Lung (tissue), 12 donors: ENCODE results near the gene MT1M. TPM values are rescaled to one million over a fixed set of nuclear protein-coding genes. Genes with fewer than 3 reads are reported as not detected.

ENCODE experiments used
- ATAC-seq: fragments of 200-7000 bp; cut with Tn5 transposase; one replicate; pipeline ENCODE4 v1.9.1; 2020; ENCODE audit warnings: moderate number of reproducible peaks; ENCODE audit not compliant: insufficient read depth, low FRiP score
- DNase-seq, 3 donors: peaks; one replicate each; pipeline ENCODE4 v3.0.0-alpha.2; 2013 to 2017
- H3K27ac ChIP-seq, 2 donors: one replicate each; pipeline ENCODE4 v1.5.1; 2013; ENCODE audit warnings: mild to moderate bottlenecking in 2 of 2, moderate library complexity in 2 of 2, control low read depth in 1 of 2, inconsistent platforms in 1 of 2, low read depth in 1 of 2, low read length in 1 of 2
- H3K27me3 ChIP-seq, 3 donors: one replicate each; pipeline ENCODE4 v1.5.1; 2013; ENCODE audit warnings: low read length in 2 of 3; ENCODE audit not compliant: control insufficient read depth in 3 of 3, insufficient read depth in 3 of 3
- H3K36me3 ChIP-seq, 4 donors: one replicate each; pipeline ENCODE4 v1.5.1; 2013; ENCODE audit warnings: low read length in 4 of 4, mild to moderate bottlenecking in 1 of 4, moderate library complexity in 1 of 4; ENCODE audit not compliant: control insufficient read depth in 4 of 4, insufficient read depth in 4 of 4
- H3K4me1 ChIP-seq, 5 donors: one replicate each; pipeline ENCODE4 v1.5.1; 2013; ENCODE audit warnings: low read length in 5 of 5, mild to moderate bottlenecking in 2 of 5, moderate library complexity in 1 of 5; ENCODE audit not compliant: control insufficient read depth in 5 of 5, insufficient read depth in 5 of 5
- H3K4me3 ChIP-seq: one replicate; pipeline ENCODE4 v1.5.1; 2013; ENCODE audit warnings: mild to moderate bottlenecking, control low read depth, moderate library complexity
- H3K9ac ChIP-seq, 2 donors: one replicate each; pipeline ENCODE4 v1.5.1; 2013; ENCODE audit warnings: low read length in 2 of 2, control low read depth in 1 of 2; ENCODE audit not compliant: insufficient read depth in 1 of 2
- H3K9me3 ChIP-seq, 4 donors: one replicate each; pipeline ENCODE4 v1.5.1; 2013; ENCODE audit warnings: low read length in 3 of 4, mild to moderate bottlenecking in 1 of 4, moderate library complexity in 1 of 4; ENCODE audit not compliant: control insufficient read depth in 4 of 4, insufficient read depth in 3 of 4
- WGBS, 2 donors: extraction: QIAGEN DNeasy Blood & Tissue Kit; methylation state at CpG; one replicate each; pipeline ENCODE4 v1.1.7; 2013; 5-methylcytosine and 5-hydroxymethylcytosine counted together
- polyA plus RNA-seq, 2 donors: library from polyadenylated mRNA; stranded (reverse); fragments of 200-250 nt; gene quantifications; one replicate each; pipeline ENCODE4 v1.2.1, GENCODE V29; 2013
- total RNA-seq, 2 donors: library from RNA; depleted of rRNA in 1 of 2; stranded (reverse); fragments of >200 nt in 1 of 2; gene quantifications; one replicate each; pipeline ENCODE4 v1.2.1, GENCODE V29; 2014 to 2021
- TF ChIP-seq, protein P1 (sequence below): IDR thresholded peaks from 2 replicates; pipeline ENCODE4 v1.5.1; 2012; ENCODE audit warnings: mild to moderate bottlenecking; ENCODE audit errors: control extremely low read depth, extremely low read depth
- donor health status: control.
- donor health status: control.
- donor health status: Bipolar disorder and iron deficiency.
- donor health status: healthy.
- donor health status: DM: yes; HTN: yes; CAD: no.

The MT1M gene
- total and polyA plus RNA-seq, 4 donors = 0.88 to 251 (median 43.5) TPM

DNA sequence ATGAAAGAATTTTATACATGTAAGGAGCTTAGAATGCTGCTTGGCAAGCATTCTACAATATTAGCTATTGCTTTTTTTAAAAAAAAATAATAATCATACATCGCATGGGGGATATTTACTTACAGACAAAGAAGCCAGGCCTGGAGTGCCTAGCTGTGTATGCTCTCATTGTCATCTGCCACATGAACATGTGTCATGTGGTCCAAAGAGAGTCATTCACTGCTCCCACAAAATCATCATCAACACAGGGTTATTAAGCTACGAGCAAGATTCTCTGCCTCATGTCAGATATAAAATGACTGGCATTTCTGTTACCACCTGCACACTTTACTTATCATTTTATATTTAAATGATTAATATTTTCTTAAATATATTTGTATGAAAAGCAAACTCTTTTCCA, 8.8 kb upstream of the MT1M start:
- no peak overlapping the region for H3K27ac ChIP-seq
- TF ChIP-seq, protein P1, sequence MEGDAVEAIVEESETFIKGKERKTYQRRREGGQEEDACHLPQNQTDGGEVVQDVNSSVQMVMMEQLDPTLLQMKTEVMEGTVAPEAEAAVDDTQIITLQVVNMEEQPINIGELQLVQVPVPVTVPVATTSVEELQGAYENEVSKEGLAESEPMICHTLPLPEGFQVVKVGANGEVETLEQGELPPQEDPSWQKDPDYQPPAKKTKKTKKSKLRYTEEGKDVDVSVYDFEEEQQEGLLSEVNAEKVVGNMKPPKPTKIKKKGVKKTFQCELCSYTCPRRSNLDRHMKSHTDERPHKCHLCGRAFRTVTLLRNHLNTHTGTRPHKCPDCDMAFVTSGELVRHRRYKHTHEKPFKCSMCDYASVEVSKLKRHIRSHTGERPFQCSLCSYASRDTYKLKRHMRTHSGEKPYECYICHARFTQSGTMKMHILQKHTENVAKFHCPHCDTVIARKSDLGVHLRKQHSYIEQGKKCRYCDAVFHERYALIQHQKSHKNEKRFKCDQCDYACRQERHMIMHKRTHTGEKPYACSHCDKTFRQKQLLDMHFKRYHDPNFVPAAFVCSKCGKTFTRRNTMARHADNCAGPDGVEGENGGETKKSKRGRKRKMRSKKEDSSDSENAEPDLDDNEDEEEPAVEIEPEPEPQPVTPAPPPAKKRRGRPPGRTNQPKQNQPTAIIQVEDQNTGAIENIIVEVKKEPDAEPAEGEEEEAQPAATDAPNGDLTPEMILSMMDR = no peak
- no peaks in the 10 kb centered on the region for H3K36me3 ChIP-seq
- H3K4me1 ChIP-seq = peaks cover 0 to 13% (median 0%) of the 10 kb centered on the region in 5 donors
- 96 to 98% methylated on average over 2 of the region's 2 CpGs for WGBS, 2 donors
- DNase-seq (no peak), ATAC-seq (no peak)
- H3K9me3 ChIP-seq = no peaks in the 10 kb centered on the region
- H3K4me3 ChIP-seq = no peak overlapping the region
- H3K27me3 ChIP-seq = peaks cover 0 to 31% (median 17%) of the 10 kb centered on the region in 3 donors
- no peak overlapping the region for H3K9ac ChIP-seq

DNA sequence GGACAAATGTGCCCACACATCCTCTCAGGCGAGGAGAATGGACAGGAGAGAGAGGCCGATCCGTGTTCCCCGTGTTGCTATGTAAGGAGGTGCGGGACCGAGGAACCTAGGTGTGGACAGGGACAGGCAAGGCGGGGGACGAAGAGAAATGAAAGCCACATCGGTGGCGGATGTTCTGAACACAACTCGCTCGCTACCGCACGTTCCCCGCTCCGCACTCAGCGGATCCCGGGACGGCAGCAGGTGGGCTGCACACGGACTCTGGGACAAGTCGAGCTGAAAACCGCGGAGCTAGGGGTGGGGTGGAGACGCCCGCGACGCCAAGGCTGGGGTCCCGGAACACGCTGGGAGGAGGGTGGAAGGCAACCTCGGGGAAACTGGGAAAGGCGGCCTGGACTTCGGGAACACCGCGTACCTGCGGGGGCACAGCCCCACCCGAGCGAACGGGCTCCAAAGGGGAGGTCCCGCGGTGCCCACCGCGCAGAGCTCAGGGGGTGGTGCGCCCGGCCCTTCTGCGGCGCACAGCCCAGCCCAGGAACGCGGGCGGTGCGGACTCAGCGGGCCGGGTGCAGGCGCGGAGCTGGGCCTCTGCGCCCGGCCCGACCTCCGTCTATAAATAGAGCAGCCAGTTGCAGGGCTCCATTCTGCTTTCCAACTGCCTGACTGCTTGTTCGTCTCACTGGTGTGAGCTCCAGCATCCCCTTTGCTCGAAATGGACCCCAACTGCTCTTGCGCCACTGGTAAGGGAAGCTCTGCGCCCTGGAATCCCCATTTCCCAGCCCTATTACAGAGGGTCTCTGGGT, 7.1 kb upstream of the MT1M start, which contains the start of gene MT1E:
Gene MT1E (plus strand): TSS at position 642 of the 803 bp plus-strand sequence. CDS start 71 bp downstream, at position 713.
- Histone ChIP-seq H3K9me3 (peaks cover 0 to 1% (median 0%) of the 10 kb centered on the region in 4 donors), H3K4me3 (peak within 1 kb of the TSS; percentile 55), H3K27ac (peak within 1 kb of the TSS; percentile 91 to 94), H3K27me3 (peaks cover 0 to 32% (median 13%) of the 10 kb centered on the region in 3 donors), H3K4me1 (peaks cover 0 to 13% (median 0%) of the 10 kb centered on the region in 5 donors), H3K36me3 (no peaks in the 10 kb centered on the region), H3K9ac (peak within 1 kb of the TSS; percentile 0 to 77)
- peak; percentile 62 to 81 (median 67) for DNase-seq
- 1 to 2% methylated on average over 62 of the region's 62 CpGs for WGBS, 2 donors
- TF ChIP-seq, protein P1 = no peak
- peak; percentile 90 for ATAC-seq

DNA sequence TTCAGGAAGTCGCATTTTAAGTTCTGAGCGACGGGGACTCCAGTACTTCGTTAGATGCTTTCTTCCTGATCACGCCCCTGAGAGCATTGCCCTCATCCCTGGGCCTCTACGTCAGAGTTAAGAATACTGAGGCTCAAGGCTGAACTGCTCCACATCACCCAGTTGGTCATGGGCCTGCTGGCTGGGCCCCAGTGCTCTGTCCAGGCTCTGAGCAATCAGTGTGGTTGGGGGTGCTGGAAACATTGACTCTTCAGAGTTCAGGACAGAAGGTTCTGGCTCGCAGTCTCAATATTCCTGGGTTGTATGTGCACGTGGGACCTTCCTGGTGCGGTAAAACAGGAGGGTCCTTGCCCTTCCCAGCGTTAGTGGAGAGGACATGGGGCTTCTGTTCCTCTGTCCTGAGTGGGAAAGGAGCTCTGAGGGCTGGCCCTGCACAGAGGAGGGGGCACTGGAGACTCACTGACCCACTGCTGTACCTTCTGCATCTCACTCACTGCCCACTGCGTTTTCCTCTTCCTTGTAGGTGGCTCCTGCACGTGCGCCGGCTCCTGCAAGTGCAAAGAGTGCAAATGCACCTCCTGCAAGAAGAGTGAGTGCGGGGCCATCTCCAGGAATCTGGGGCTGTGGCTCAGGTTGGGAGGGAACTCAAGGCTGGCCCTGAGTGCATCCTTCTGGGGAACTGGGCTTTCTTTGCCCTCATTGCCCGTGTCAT, 6.4 kb upstream of the MT1M start:
- H3K4me1 ChIP-seq = peaks cover 0 to 13% (median 0%) of the 10 kb centered on the region in 5 donors
- H3K4me3 ChIP-seq = peak overlapping the region; percentile 55
- WGBS, 2 donors = 22 to 25% methylated on average over 16 of the region's 16 CpGs
- H3K27me3 ChIP-seq = peaks cover 0 to 32% (median 17%) of the 10 kb centered on the region in 3 donors
- H3K9me3 ChIP-seq = peaks cover 0 to 1% (median 0%) of the 10 kb centered on the region in 4 donors
- ATAC-seq (peak; percentile 8), DNase-seq (no peak)
- H3K27ac ChIP-seq = peak overlapping the region; percentile 91 to 94
- TF ChIP-seq, protein P1 = no peak
- no peak overlapping the region for H3K9ac ChIP-seq
- no peaks in the 10 kb centered on the region for H3K36me3 ChIP-seq
